Neuronal stem cell (in vitro differentiated cells): Measurements from ENCODE around the gene GUCY2C.

ENCODE experiments used
- DNase-seq: peaks from one replicate; pipeline ENCODE4 v3.0.0-alpha.2; 2013; ENCODE audit warnings: low spot score
- H2AFZ ChIP-seq: one replicate; pipeline ENCODE4 v1.6.1; 2013; ENCODE audit warnings: mild to moderate bottlenecking, low read length, inconsistent platforms
- H2AK5ac ChIP-seq: 2 replicates; pipeline ENCODE4 v1.6.1; 2013; ENCODE audit warnings: low read depth, mild to moderate bottlenecking, inconsistent platforms, low read length, moderate library complexity, mixed read lengths
- H2BK120ac ChIP-seq: 2 replicates; pipeline ENCODE4 v1.6.1; 2013; ENCODE audit warnings: low read depth, mild to moderate bottlenecking, inconsistent platforms, low read length, moderate library complexity, mixed read lengths
- H2BK12ac ChIP-seq: one replicate; pipeline ENCODE4 v1.6.1; 2013; ENCODE audit warnings: low read length, inconsistent platforms
- H2BK15ac ChIP-seq: 2 replicates; pipeline ENCODE4 v1.6.1; 2013; ENCODE audit warnings: mild to moderate bottlenecking, low read length, inconsistent platforms, mixed read lengths
- H2BK5ac ChIP-seq: one replicate; pipeline ENCODE4 v1.6.1; 2013; ENCODE audit warnings: inconsistent platforms, mild to moderate bottlenecking, low read length, moderate library complexity
- H3K14ac ChIP-seq: one replicate; pipeline ENCODE4 v1.6.1; 2013; ENCODE audit warnings: low read length, inconsistent platforms
- H3K18ac ChIP-seq: 2 replicates; pipeline ENCODE4 v1.6.1; 2013; ENCODE audit warnings: low read length, inconsistent platforms
- H3K23ac ChIP-seq: 2 replicates; pipeline ENCODE4 v1.6.1; 2013; ENCODE audit warnings: low read depth, mild to moderate bottlenecking, mixed read lengths, low read length, inconsistent platforms; ENCODE audit not compliant: poor library complexity
- H3K27ac ChIP-seq: replicated peaks from 3 replicates; pipeline ENCODE4 v1.5.1; 2013; ENCODE audit warnings: low read length, inconsistent platforms
- H3K27me3 ChIP-seq, 3 experiments: 2 replicates each; pipeline ENCODE4 v1.6.1; 2013; ENCODE audit warnings: low read length in 3 of 3, mild to moderate bottlenecking in 2 of 3, inconsistent platforms in 1 of 3, low read depth in 1 of 3, mixed read lengths in 1 of 3, moderate library complexity in 1 of 3; ENCODE audit not compliant: control insufficient read depth in 3 of 3, insufficient read depth in 3 of 3
- H3K36me3 ChIP-seq, 2 donors: replicated peaks in 1 of 2; 2 replicates each; pipeline ENCODE4 v1.6.1; 2013; ENCODE audit warnings: low read length in 2 of 2; ENCODE audit not compliant: control insufficient read depth in 2 of 2, insufficient read depth in 2 of 2
- H3K4ac ChIP-seq: 2 replicates; pipeline ENCODE4 v1.6.1; 2013; ENCODE audit warnings: inconsistent platforms, mild to moderate bottlenecking, low read length, moderate library complexity
- H3K4me1 ChIP-seq, 2 donors: 1 replicate in 1 of 2; 2 replicates in 1 of 2; pipeline ENCODE4 v1.6.1; 2013; ENCODE audit warnings: low read length in 2 of 2, low read depth in 1 of 2; ENCODE audit not compliant: control insufficient read depth in 2 of 2, insufficient read depth in 1 of 2
- H3K4me2 ChIP-seq: one replicate; pipeline ENCODE4 v1.6.1; 2013; ENCODE audit warnings: mild to moderate bottlenecking, low read length, inconsistent platforms; ENCODE audit not compliant: insufficient read depth, poor library complexity, severe bottlenecking
- H3K4me3 ChIP-seq, 2 donors: 2 replicates each; pipeline ENCODE4 v1.5.1; 2013; ENCODE audit warnings: low read length in 2 of 2, mild to moderate bottlenecking in 2 of 2, inconsistent platforms in 1 of 2, moderate library complexity in 1 of 2
- H3K79me1 ChIP-seq: one replicate; pipeline ENCODE4 v1.6.1; 2013; ENCODE audit warnings: low read depth, mild to moderate bottlenecking, inconsistent platforms, low read length, moderate library complexity
- H3K9ac ChIP-seq: one replicate; pipeline ENCODE4 v1.6.1; 2013; ENCODE audit warnings: mild to moderate bottlenecking, low read depth, low read length, inconsistent platforms; ENCODE audit not compliant: poor library complexity
- H3K9me3 ChIP-seq, 2 donors: replicated peaks in 1 of 2; 2 replicates each; pipeline versions ENCODE3 to v1.6.1; 2013; ENCODE audit warnings: low read length in 2 of 2, mild to moderate bottlenecking in 2 of 2, inconsistent platforms in 1 of 2, low read depth in 1 of 2, mixed read lengths in 1 of 2, moderate library complexity in 1 of 2; ENCODE audit not compliant: control insufficient read depth in 2 of 2, insufficient read depth in 1 of 2
- H4K8ac ChIP-seq: one replicate; pipeline ENCODE4 v1.6.1; 2013; ENCODE audit warnings: low read depth, mild to moderate bottlenecking, inconsistent platforms, low read length, moderate library complexity
- H4K91ac ChIP-seq: one replicate; pipeline ENCODE4 v1.6.1; 2013; ENCODE audit warnings: low read length, low read depth, mild to moderate bottlenecking, inconsistent platforms; ENCODE audit not compliant: poor library complexity
- WGBS, 2 donors: extraction: QIAGEN DNeasy Blood & Tissue Kit; methylation state at CpG; one replicate each; pipeline ENCODE4 v1.1.7; 2013; ENCODE audit warnings: missing lambda C conversion rate in 2 of 2, mixed read lengths in 1 of 2; ENCODE audit not compliant: insufficient read length in 2 of 2, insufficient replicate concordance in 1 of 2; ENCODE audit errors: extremely low coverage in 2 of 2; 5-methylcytosine and 5-hydroxymethylcytosine counted together

GUCY2C gene

DNA sequence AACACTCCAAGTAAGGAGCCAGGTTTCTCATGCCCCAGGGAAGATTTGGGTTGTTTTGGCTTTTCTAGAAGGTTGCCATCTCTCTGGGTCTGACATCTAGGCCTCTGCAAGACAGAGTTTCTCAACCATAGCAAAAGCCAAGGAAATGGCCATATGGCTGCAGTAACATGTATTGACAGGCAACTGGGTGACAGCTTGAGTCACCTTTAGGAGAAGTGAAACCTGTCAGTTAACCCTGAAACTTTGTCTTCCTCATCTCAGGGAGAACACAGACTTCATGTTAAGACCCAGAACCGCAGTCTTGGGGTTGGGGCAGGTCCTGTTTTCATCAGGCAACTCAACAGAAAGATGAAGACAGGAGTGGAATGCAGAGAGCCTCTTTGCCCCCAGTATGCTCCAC, 82.7 kb downstream of the GUCY2C start:
- DNase-seq: no peak
- no peak overlapping the region for H2AFZ ChIP-seq
- no peak overlapping the region for H2BK120ac ChIP-seq
- no peak overlapping the region for H4K8ac ChIP-seq
- no peak overlapping the region for H3K4me2 ChIP-seq
- no peak overlapping the region for H2AK5ac ChIP-seq
- no peak overlapping the region for H3K14ac ChIP-seq
- no CpG with 5 or more reads among the region's 1 CpG for WGBS, 2 donors
- H3K9ac ChIP-seq: no peak overlapping the region
- H2BK15ac ChIP-seq: no peak overlapping the region
- H2BK5ac ChIP-seq: no peak overlapping the region
- no peaks in the 10 kb centered on the region for H3K79me1 ChIP-seq
- H3K27me3 ChIP-seq: no peaks in the 10 kb centered on the region
- H3K23ac ChIP-seq: no peak overlapping the region
- peaks cover 0 to 2% of the 10 kb centered on the region in 2 donors for H3K9me3 ChIP-seq
- no peak overlapping the region for H3K4me3 ChIP-seq
- no peak overlapping the region for H4K91ac ChIP-seq
- H3K4ac ChIP-seq: no peak overlapping the region
- H2BK12ac ChIP-seq: no peak overlapping the region
- H3K36me3 ChIP-seq: no peaks in the 10 kb centered on the region
- H3K18ac ChIP-seq: no peak overlapping the region
- H3K27ac ChIP-seq: no peak overlapping the region
- H3K4me1 ChIP-seq: no peaks in the 10 kb centered on the region

DNA sequence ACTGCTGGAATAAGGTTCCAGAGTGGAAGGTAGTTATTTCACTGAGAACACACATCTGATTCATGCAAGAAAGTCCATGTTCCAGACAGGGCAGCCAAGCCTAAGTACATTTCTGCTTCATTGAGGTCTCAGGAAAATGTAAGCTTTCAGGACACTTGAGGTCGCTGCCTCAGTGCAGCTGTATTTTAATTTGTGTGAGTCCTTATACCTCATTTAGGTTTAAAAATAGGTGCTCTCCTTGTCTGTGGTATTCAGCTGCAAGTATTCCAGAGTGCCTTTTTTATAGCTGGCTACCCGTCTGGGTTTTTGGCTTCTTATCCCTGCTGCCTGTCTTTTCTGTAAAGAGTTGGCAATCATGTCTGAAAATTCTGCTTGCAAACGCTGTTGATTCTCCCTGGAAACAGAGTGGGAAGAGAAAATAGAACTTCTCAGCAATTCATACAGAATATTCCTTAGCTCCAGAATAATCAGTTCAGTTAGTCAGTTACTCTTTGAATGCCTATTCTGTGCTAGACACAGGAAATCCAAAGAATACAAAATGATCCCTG, 83.4 kb downstream of the GUCY2C start:
- H3K4me3 ChIP-seq: no peak overlapping the region
- no peak overlapping the region for H4K91ac ChIP-seq
- no peak overlapping the region for H2AK5ac ChIP-seq
- no peaks in the 10 kb centered on the region for H3K27me3 ChIP-seq
- no peak overlapping the region for H2BK12ac ChIP-seq
- no peak overlapping the region for H2BK5ac ChIP-seq
- H3K79me1 ChIP-seq: no peaks in the 10 kb centered on the region
- H3K9me3 ChIP-seq: peaks cover 0 to 2% of the 10 kb centered on the region in 2 donors
- no peak overlapping the region for H2BK15ac ChIP-seq
- no peak overlapping the region for H3K14ac ChIP-seq
- no CpG with 5 or more reads among the region's 3 CpGs for WGBS, 2 donors
- H3K36me3 ChIP-seq: no peaks in the 10 kb centered on the region
- H3K23ac ChIP-seq: no peak overlapping the region
- H4K8ac ChIP-seq: no peak overlapping the region
- H2BK120ac ChIP-seq: no peak overlapping the region
- DNase-seq: no peak
- H3K4ac ChIP-seq: no peak overlapping the region
- H3K18ac ChIP-seq: no peak overlapping the region
- H3K9ac ChIP-seq: no peak overlapping the region
- H2AFZ ChIP-seq: no peak overlapping the region
- H3K4me2 ChIP-seq: no peak overlapping the region
- no peak overlapping the region for H3K27ac ChIP-seq
- H3K4me1 ChIP-seq: no peaks in the 10 kb centered on the region

DNA sequence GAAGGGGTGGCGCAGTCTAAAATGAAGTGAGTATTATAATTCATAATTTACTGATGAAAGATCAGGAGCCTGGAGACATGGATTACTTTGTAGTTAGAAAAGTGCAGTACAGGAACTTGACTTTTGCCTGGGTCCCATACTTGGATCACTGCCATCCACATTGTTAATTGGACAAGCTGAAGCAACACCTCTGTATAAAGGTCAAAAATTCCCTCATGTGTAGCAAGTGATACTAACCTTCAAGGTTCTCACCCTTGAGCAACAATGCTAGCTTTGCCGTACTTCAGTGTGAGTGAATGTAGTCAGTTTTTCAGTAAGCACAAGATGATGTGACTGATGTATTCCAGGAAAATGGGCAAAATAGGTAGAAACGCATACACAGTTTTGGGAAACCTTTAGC, 84.1 kb downstream of the GUCY2C start:
- Histone ChIP-seq H2BK15ac (no peak overlapping the region), H3K14ac (no peak overlapping the region), H2AFZ (no peak overlapping the region), H3K27me3 (no peaks in the 10 kb centered on the region), H3K36me3 (no peaks in the 10 kb centered on the region), H3K4me2 (no peak overlapping the region), H3K9me3 (peaks cover 0 to 2% of the 10 kb centered on the region in 2 donors), H3K79me1 (no peaks in the 10 kb centered on the region), H2BK5ac (no peak overlapping the region), H3K18ac (no peak overlapping the region), H2BK12ac (no peak overlapping the region), H4K8ac (no peak overlapping the region), H4K91ac (no peak overlapping the region), H2BK120ac (no peak overlapping the region), H3K4me1 (no peaks in the 10 kb centered on the region), H3K27ac (no peak overlapping the region), H3K23ac (no peak overlapping the region), H3K9ac (no peak overlapping the region), H2AK5ac (no peak overlapping the region), H3K4me3 (no peak overlapping the region), H3K4ac (no peak overlapping the region)
- no CpG with 5 or more reads among the region's 3 CpGs for WGBS, 2 donors
- DNase-seq: no peak

DNA sequence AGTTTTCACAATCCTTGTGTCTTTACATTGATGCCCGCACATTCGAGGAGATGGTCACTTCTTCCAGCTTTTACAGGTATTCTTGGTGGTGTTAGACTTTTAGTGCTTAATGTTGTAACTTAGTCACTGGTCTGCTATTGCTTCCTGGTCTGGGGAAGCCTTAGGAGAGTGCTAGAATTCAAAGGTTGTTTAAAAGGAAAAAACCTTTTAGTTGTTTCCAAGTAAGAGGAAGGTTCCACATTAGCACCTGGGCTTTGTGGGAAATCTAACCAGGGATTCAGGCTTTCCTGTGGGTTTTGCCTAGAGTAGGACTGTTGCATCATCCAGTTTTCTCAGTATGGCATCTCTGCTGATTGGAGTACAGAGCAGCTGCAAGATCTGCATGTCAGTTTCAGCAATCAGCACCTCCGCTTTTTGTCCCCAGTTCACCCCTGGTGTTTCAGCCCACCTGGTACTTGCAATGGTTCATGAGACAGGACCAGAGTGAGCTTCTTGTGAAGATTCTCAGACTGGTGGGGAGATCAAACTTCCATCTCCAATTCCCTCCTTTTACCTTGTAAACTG, 84.7 kb downstream of the GUCY2C start:
- no peak overlapping the region for H2BK5ac ChIP-seq
- H3K4me1 ChIP-seq: no peaks in the 10 kb centered on the region
- peaks cover 0 to 2% of the 10 kb centered on the region in 2 donors for H3K9me3 ChIP-seq
- DNase-seq: no peak
- H2AK5ac ChIP-seq: no peak overlapping the region
- no peak overlapping the region for H4K8ac ChIP-seq
- no peak overlapping the region for H2BK120ac ChIP-seq
- no peak overlapping the region for H3K23ac ChIP-seq
- H4K91ac ChIP-seq: no peak overlapping the region
- WGBS, 2 donors: no CpG with 5 or more reads among the region's 3 CpGs
- H3K9ac ChIP-seq: no peak overlapping the region
- no peak overlapping the region for H3K18ac ChIP-seq
- H3K79me1 ChIP-seq: no peaks in the 10 kb centered on the region
- H2BK15ac ChIP-seq: no peak overlapping the region
- no peak overlapping the region for H3K4ac ChIP-seq
- no peak overlapping the region for H2AFZ ChIP-seq
- H3K14ac ChIP-seq: no peak overlapping the region
- H3K36me3 ChIP-seq: no peaks in the 10 kb centered on the region
- H3K27me3 ChIP-seq: no peaks in the 10 kb centered on the region
- H3K4me3 ChIP-seq: no peak overlapping the region
- no peak overlapping the region for H3K27ac ChIP-seq
- no peak overlapping the region for H2BK12ac ChIP-seq
- no peak overlapping the region for H3K4me2 ChIP-seq
